ENCODE results near the gene NIPSNAP3A.
A peak's percentile ranks its signal among the peaks of the same experiment; 100 is the strongest.
"Not testable (repeated sequence)": the region's sequence is repeated elsewhere in the genome, so short reads cannot be mapped to it uniquely, and the experiment has no call there.

Gene NIPSNAP3A

GRCh38 chr9:104747565-104748358, at the start of gene NIPSNAP3A:
NIPSNAP3A (plus strand) TSS chr9:104747683; CDS start chr9:104747793, 110 bp downstream.
- DNase-seq (ENCODE audit: low read depth in 3 of 3) = peak; percentile 73 to 84 (median 74)

GRCh38 chr9:104700306-104700705, 47.2 kb upstream of the NIPSNAP3A start:
- DNase-seq (ENCODE audit: low read depth in 3 of 3) = no peak

- DNase-seq (ENCODE audit: low read depth in 3 of 3) = not testable (repeated sequence)
Measured at GRCh38 chr9:104708737-104709136, 38.7 kb upstream of the NIPSNAP3A start.

DNA sequence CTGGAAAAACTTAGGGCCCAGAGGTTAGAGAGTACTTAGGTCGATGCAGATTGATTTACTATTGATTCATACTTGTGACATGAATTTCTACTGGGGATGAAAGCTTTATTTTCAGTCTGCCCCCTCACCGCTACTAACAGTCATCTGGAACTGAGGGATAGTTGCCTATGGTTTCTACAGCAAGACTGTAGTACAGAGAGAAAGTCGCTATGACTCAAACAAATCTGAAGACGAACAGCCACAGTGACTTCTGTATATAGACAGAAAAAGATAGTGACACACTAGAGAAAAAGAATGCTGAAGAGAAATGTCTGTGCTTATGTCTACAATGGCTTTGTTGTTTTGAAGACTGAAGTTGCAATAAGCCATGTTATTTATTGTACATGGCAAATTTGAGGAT, 35.9 kb upstream of the NIPSNAP3A start:
- no peak for DNase-seq (ENCODE audit: low read depth in 3 of 3)

GRCh38 chr9:104725014-104725413, 22.5 kb upstream of the NIPSNAP3A start:
- no peak for DNase-seq (ENCODE audit: low read depth in 3 of 3)

DNA sequence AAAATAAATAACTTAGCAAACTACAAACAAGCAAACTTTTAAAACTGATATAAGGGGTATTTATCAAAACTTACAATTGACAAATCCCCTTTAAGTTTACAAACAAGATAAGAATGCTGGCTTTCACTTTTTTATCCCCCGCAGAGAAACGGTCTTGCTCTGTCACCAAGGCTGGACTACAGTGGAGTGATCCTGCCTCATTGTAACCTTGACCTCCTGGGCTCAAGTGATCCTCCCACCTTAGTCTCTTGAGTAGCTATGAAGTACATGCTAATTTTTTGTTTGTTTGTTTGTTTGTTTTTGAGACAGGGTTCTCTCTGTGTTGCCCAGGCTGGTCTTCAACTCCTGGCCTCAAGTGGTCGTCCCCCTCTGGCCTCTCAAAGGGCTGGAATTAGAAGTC, 9.0 kb upstream of the NIPSNAP3A start:
- no peak for DNase-seq (ENCODE audit: low read depth in 3 of 3)

GRCh38 chr9:104740621-104741020, 6.9 kb upstream of the NIPSNAP3A start:
- no peak for DNase-seq (ENCODE audit: low read depth in 3 of 3)

GRCh38 chr9:104743376-104743985, 4.0 kb upstream of the NIPSNAP3A start:
- DNase-seq (ENCODE audit: low read depth in 3 of 3) = peak in 1 of 3 donors; percentile 15

- DNase-seq (ENCODE audit: low read depth in 3 of 3) = no peak
Measured at GRCh38 chr9:104745852-104746251, 1.6 kb upstream of the NIPSNAP3A start.

DNA sequence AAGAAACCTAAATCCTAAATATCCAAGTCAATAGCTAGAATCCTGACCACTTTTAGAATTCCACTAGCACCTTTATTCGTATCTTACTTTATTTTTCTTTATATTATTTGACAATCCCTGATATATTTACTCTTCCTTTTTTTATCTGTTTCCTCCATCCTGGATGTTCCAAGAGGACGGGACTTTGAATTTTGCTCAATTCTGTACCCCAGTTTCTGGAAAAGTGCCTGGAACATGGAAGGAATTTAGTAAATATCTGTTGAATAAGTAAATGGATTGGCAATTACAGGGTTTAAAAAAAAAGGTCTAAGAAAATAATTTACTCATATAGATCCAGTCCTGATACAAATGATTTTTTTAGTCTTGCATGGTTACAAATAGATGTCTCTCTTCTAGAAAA, 1.2 kb upstream of the NIPSNAP3A start:
- no peak for DNase-seq (ENCODE audit: low read depth in 3 of 3)

GRCh38 chr9:104746798-104747197, 685 bp upstream of the NIPSNAP3A start:
- no peak for DNase-seq (ENCODE audit: low read depth in 3 of 3)

DNA sequence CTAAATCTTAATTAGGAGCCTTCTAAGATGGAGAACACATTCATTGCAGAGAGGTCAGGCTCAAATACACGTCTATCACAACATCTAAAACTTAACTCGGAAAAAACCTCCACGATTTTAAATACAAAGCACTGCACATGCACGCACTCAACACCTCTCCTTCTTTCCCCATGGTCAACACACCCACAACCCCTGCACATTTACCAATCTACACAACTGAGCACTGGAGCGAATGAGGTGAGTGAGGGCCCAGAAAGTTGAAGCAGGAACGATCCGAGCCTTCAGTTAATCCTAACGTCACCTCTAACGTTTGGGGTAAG, 278 bp upstream of the NIPSNAP3A start:
- no peak for DNase-seq (ENCODE audit: low read depth in 3 of 3)

DNA sequence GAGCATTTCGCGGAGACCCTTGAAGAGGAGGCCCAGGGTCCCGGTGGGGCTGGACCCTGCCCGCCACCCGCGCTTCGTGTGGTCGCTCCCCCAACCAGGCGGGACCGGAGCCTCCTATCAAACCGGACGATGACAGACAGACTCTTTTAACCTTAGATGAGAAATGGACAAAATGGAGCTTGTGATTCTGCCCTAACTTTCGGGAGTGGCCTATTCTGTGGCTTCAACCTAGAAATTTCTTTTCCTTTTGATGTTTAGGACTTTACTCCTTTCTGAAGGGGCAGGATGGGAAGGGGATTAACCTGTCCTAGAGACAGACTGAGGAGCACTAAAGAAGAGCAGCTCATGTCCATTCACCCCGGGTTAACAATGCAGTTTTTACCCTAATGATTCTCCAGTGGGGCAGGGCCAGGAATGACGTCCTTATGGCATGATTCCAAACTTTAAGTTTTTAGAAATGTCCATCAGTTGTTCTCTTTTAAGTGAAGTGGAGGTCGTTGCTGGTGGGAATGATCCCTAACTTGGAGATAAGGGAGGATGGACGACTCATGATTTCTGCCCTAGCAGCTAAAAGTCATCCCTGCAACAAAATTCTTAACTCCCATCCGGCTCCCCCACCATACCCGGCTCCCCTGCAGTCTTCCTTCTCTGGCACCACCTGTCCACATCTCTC, 1.0 kb downstream of the NIPSNAP3A start:
- no peak for DNase-seq (ENCODE audit: low read depth in 3 of 3)

GRCh38 chr9:104750185-104750767, 2.8 kb downstream of the NIPSNAP3A start:
- no peak for DNase-seq (ENCODE audit: low read depth in 3 of 3)

DNA sequence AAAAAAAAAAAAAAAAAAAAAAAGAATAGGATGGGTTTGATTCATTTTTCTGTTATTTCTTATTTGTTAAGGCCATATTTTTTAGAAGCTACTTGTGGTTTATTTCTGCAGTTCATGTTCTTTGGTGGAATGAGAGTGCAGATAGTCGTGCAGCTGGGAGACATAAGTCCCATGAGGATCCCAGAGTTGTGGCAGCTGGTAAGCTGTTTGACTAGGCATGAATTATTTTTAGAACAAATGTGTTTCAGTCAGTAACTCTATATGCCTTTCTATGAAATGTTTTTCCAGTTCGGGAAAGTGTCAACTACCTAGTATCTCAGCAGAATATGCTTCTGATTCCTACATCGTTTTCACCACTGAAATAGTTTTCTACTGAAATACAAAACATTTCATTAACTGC, 11.5 kb downstream of the NIPSNAP3A start:
- no peak for DNase-seq (ENCODE audit: low read depth in 3 of 3)

GRCh38 chr9:104765138-104765537, 17.7 kb downstream of the NIPSNAP3A start:
- no peak for DNase-seq (ENCODE audit: low read depth in 3 of 3)

GRCh38 chr9:104766025-104766424, 18.5 kb downstream of the NIPSNAP3A start:
- DNase-seq (ENCODE audit: low read depth in 3 of 3) = no peak

DNA sequence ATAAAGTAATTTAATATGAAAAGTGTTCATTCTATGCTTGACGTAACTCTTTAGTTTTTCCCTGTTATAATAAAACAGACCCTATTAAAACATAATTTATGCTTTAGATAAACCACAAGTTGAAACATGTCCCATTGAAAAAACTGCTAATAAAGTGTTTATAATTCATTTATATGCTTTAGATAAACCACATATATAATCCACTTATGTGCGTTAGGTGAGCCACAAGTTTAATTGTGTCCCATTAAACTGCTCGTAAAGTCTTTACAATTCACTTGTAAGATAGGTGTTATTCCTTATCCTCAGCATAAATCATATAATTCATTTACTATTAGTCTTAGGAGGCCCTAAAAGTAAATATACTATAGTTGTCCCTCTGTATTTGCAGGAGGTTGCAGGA, 20.0 kb downstream of the NIPSNAP3A start:
- DNase-seq (ENCODE audit: low read depth in 3 of 3) = no peak

GRCh38 chr9:104769029-104769428, 21.5 kb downstream of the NIPSNAP3A start:
- DNase-seq (ENCODE audit: low read depth in 3 of 3) = not testable (repeated sequence)

DNA sequence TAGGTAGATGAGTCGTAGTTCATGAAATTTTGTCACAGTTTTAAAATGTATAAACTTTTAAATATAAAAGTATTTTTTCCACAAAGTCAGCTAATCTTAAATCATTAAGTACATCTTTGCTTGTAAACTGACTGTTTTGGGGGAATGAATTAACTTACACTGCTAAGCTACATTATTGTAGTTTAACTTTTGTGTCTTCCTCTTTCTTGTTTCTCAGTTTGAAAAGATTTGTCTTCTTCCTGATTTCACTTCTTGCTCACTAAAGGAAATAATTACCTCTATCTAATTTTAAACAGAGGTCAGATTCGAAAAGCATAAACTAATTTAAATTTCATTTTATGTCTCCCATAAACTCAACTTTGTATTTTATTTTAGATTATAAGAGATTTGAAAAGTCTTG, 22.2 kb downstream of the NIPSNAP3A start:
- DNase-seq (ENCODE audit: low read depth in 3 of 3) = no peak

- DNase-seq (ENCODE audit: low read depth in 3 of 3) = no peak
Measured at GRCh38 chr9:104772714-104773510, 25.4 kb downstream of the NIPSNAP3A start.

GRCh38 chr9:104774132-104774531, 26.6 kb downstream of the NIPSNAP3A start:
- DNase-seq (ENCODE audit: low read depth in 3 of 3) = no peak

Data from stimulated activated CD4-positive, alpha-beta T cell treated with anti-CD3 and anti-CD28 coated beads, TNF-alpha, amount 100 ng/mL, for 48 hours (primary cell).